ENCODE results near the gene GJB4. TPM values are rescaled to one million over a fixed set of nuclear protein-coding genes. Genes with fewer than 3 reads are reported as not detected.

The GJB4 gene
- polyA plus RNA-seq, 1 donor from 2014 or later, result not detected

- no peak overlapping the region for H3K9ac ChIP-seq (ENCODE audit: low read length)
- no peak overlapping the region for H3K27ac ChIP-seq (ENCODE audit: low read length)
- H4K20me1 ChIP-seq (ENCODE audit: insufficient read depth), result no peaks in the 10 kb centered on the region
- TF ChIP-seq CTCF (IDR thresholded peaks at IDR 0.05; ENCODE audit: poor library complexity, severe bottlenecking) (no peak), RAD21 (conservative IDR thresholded peaks at IDR 0.05) (no peak), POLR2AphosphoS5 (IDR thresholded peaks at IDR 0.05) (no peak), SMC3 (conservative IDR thresholded peaks at IDR 0.05; ENCODE audit: poor library complexity) (no peak), EZH2 (IDR thresholded peaks at IDR 0.05; ENCODE audit: borderline replicate concordance, insufficient read depth, low read length, poor library complexity, severe bottlenecking) (no peak), MXI1 (conservative IDR thresholded peaks at IDR 0.05; ENCODE audit: poor library complexity, severe bottlenecking) (no peak), EP300 (conservative IDR thresholded peaks at IDR 0.05; ENCODE audit: poor library complexity, severe bottlenecking) (no peak), TAF1 (IDR thresholded peaks at IDR 0.05; ENCODE audit: low read depth) (no peak)
- TF ChIP-seq, protein P1, sequence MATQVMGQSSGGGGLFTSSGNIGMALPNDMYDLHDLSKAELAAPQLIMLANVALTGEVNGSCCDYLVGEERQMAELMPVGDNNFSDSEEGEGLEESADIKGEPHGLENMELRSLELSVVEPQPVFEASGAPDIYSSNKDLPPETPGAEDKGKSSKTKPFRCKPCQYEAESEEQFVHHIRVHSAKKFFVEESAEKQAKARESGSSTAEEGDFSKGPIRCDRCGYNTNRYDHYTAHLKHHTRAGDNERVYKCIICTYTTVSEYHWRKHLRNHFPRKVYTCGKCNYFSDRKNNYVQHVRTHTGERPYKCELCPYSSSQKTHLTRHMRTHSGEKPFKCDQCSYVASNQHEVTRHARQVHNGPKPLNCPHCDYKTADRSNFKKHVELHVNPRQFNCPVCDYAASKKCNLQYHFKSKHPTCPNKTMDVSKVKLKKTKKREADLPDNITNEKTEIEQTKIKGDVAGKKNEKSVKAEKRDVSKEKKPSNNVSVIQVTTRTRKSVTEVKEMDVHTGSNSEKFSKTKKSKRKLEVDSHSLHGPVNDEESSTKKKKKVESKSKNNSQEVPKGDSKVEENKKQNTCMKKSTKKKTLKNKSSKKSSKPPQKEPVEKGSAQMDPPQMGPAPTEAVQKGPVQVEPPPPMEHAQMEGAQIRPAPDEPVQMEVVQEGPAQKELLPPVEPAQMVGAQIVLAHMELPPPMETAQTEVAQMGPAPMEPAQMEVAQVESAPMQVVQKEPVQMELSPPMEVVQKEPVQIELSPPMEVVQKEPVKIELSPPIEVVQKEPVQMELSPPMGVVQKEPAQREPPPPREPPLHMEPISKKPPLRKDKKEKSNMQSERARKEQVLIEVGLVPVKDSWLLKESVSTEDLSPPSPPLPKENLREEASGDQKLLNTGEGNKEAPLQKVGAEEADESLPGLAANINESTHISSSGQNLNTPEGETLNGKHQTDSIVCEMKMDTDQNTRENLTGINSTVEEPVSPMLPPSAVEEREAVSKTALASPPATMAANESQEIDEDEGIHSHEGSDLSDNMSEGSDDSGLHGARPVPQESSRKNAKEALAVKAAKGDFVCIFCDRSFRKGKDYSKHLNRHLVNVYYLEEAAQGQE (IDR thresholded peaks at IDR 0.05; ENCODE audit: borderline replicate concordance), result no peak
- no peaks in the 10 kb centered on the region for H3K9me2 ChIP-seq (ENCODE audit: insufficient read depth, low read length)
- no peaks in the 10 kb centered on the region for H3K36me3 ChIP-seq (ENCODE audit: insufficient read depth, low read length)
- no peaks in the 10 kb centered on the region for H3K9me3 ChIP-seq (ENCODE audit: low read length)
- no peak overlapping the region for H3K4me3 ChIP-seq (ENCODE audit: low read length)
- H3K4me2 ChIP-seq (ENCODE audit: low read length), result no peak overlapping the region
- no peaks in the 10 kb centered on the region for H3F3A ChIP-seq (ENCODE audit: insufficient read depth, low read length, poor library complexity, severe bottlenecking)
- H2AFZ ChIP-seq (ENCODE audit: low read depth, low read length), result no peak overlapping the region
- H3K27me3 ChIP-seq (ENCODE audit: insufficient read depth, low read depth, low read length), result peaks cover 4% of the 10 kb centered on the region
- no peaks in the 10 kb centered on the region for H3K79me2 ChIP-seq (replicated peaks; ENCODE audit: insufficient read depth, low read length)
Measured at GRCh38 chr1:34796990-34797389, 37.5 kb downstream of the GJB4 start.

GRCh38 chr1:34800214-34800613 is 40.7 kb downstream of the GJB4 start:
- H3K9me2 ChIP-seq (ENCODE audit: insufficient read depth, low read length), result no peaks in the 10 kb centered on the region
- no peak overlapping the region for H2AFZ ChIP-seq (ENCODE audit: low read depth, low read length)
- TF ChIP-seq MXI1 (conservative IDR thresholded peaks at IDR 0.05; ENCODE audit: poor library complexity, severe bottlenecking) (no peak), RAD21 (conservative IDR thresholded peaks at IDR 0.05) (no peak), CTCF (IDR thresholded peaks at IDR 0.05; ENCODE audit: poor library complexity, severe bottlenecking) (no peak), TAF1 (IDR thresholded peaks at IDR 0.05; ENCODE audit: low read depth) (no peak), SMC3 (conservative IDR thresholded peaks at IDR 0.05; ENCODE audit: poor library complexity) (no peak)
- TF ChIP-seq, protein P1 (IDR thresholded peaks at IDR 0.05; ENCODE audit: borderline replicate concordance), result no peak
- H3K27me3 ChIP-seq (ENCODE audit: insufficient read depth, low read depth, low read length), result no peaks in the 10 kb centered on the region
- no peaks in the 10 kb centered on the region for H3K9me3 ChIP-seq (ENCODE audit: low read length)
- H3K9ac ChIP-seq (ENCODE audit: low read length), result no peak overlapping the region
- no peak overlapping the region for H3K4me2 ChIP-seq (ENCODE audit: low read length)
- no peak overlapping the region for H3K27ac ChIP-seq (ENCODE audit: low read length)
- no peaks in the 10 kb centered on the region for H3F3A ChIP-seq (ENCODE audit: insufficient read depth, low read length, poor library complexity, severe bottlenecking)
- H3K36me3 ChIP-seq (ENCODE audit: insufficient read depth, low read length), result no peaks in the 10 kb centered on the region
- no peaks in the 10 kb centered on the region for H4K20me1 ChIP-seq (ENCODE audit: insufficient read depth)
- H3K79me2 ChIP-seq (replicated peaks; ENCODE audit: insufficient read depth, low read length), result no peaks in the 10 kb centered on the region
- H3K4me3 ChIP-seq (ENCODE audit: low read length), result no peak overlapping the region
